SW 1271 (cell line): ENCODE data around the gene VEGFB.
A peak's percentile ranks its signal among the peaks of the same experiment; 100 is the strongest.

Source experiments
- DNase-seq, 2 experiments: peaks; one replicate each; lab custom pipeline; 2025; lab: John Stamatoyannopoulos, UW

VEGFB gene

GRCh38 chr11:64211181-64211872, 23.1 kb upstream of the VEGFB start:
- no peak for DNase-seq

- DNase-seq: no peak
Measured at GRCh38 chr11:64216879-64217278, 17.5 kb upstream of the VEGFB start.

- no peak for DNase-seq
Measured at GRCh38 chr11:64218628-64219353, 15.6 kb upstream of the VEGFB start.

GRCh38 chr11:64219354-64219684, 15.1 kb upstream of the VEGFB start:
- no peak for DNase-seq

GRCh38 chr11:64219755-64220154, 14.6 kb upstream of the VEGFB start:
- DNase-seq: no peak

GRCh38 chr11:64220271-64220670, 14.1 kb upstream of the VEGFB start:
- no peak for DNase-seq

- no peak for DNase-seq
Measured at GRCh38 chr11:64220798-64221197, 13.6 kb upstream of the VEGFB start.

GRCh38 chr11:64222651-64223000, 11.8 kb upstream of the VEGFB start:
- no peak for DNase-seq

GRCh38 chr11:64223001-64223651, 11.3 kb upstream of the VEGFB start:
- DNase-seq: no peak

GRCh38 chr11:64224151-64224890, 10.1 kb upstream of the VEGFB start:
- DNase-seq: no peak

GRCh38 chr11:64224891-64225607, 9.3 kb upstream of the VEGFB start:
- DNase-seq: no peak

GRCh38 chr11:64225608-64226506, 8.5 kb upstream of the VEGFB start, which contains the start of the genes NUDT22 and TRPT1:
Gene NUDT22, plus strand, starts transcription at chr11:64226274. Its CDS starts 379 bp downstream, at chr11:64226653.
Gene TRPT1, minus strand, starts transcription at chr11:64226186. Its CDS starts 326 bp downstream, at chr11:64225860.
- peak; percentile 48 to 75 for DNase-seq

GRCh38 chr11:64226507-64227051, 7.8 kb upstream of the VEGFB start:
- DNase-seq: peak; percentile 44 to 58

GRCh38 chr11:64227405-64227956, 6.9 kb upstream of the VEGFB start:
- no peak for DNase-seq

- no peak for DNase-seq
Measured at GRCh38 chr11:64229090-64229743, 5.2 kb upstream of the VEGFB start.

GRCh38 chr11:64229744-64230170, 4.6 kb upstream of the VEGFB start:
- DNase-seq: no peak

- DNase-seq: peak; percentile 86 to 87
Measured at GRCh38 chr11:64230171-64230984, 4.0 kb upstream of the VEGFB start, which contains the start of gene DNAJC4. Gene DNAJC4, plus strand, starts transcription at chr11:64230548. Its CDS starts 307 bp downstream, at chr11:64230855.

- no peak for DNase-seq
Measured at GRCh38 chr11:64230985-64231365, 3.4 kb upstream of the VEGFB start.
